ENCODE measurements around the gene CTBP2. TPM values are rescaled to one million over a fixed set of nuclear protein-coding genes. Genes with fewer than 3 reads are reported as not detected.

CTBP2 gene
- total and polyA plus RNA-seq, 10 of the 15 experiments (the other 5 are each of a cell fraction or from before 2014, with no cell fraction given), result 0.02 to 0.72 (median 0.06) TPM; not detected in 2

DNA sequence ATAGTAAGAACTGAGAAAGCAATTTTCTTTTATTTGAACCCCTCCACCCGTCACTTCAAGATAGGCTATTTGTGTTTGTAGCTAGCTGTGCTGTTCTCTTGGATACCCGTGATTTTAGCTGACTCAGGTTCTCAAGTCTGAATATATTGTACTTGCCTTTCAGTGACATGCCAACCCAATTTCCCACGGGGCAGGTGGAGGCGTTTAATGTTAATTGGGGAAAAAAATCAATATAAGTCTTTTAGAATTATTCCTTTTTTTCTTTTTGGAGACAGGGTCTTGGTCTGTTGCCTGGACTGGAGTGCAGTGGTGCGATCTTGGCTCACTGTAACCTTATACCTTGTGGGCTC is 182.0 kb downstream of the CTBP2 start:
- H3K27ac ChIP-seq (ENCODE audit: control insufficient read depth, insufficient read depth), result no peak overlapping the region
- no peaks in the 10 kb centered on the region for H3K79me2 ChIP-seq (ENCODE audit: control insufficient read depth, insufficient read depth, low read length)
- TF ChIP-seq PML (IDR thresholded peaks at IDR 0.05; ENCODE audit: low read length) (no peak), CHD1 (IDR thresholded peaks at IDR 0.05; ENCODE audit: low read depth, low read length) (no peak), MYB (IDR thresholded peaks at IDR 0.05; ENCODE audit: borderline replicate concordance, low read depth, low read length) (no peak), NFYA (IDR thresholded peaks at IDR 0.05; ENCODE audit: borderline replicate concordance, low read depth, low read length) (no peak), ATF7 (IDR thresholded peaks at IDR 0.05; ENCODE audit: low read depth) (no peak), STAT3 (IDR thresholded peaks at IDR 0.05; ENCODE audit: low read depth, low read length) (no peak), SRF (IDR thresholded peaks at IDR 0.05; ENCODE audit: low read depth in 2 of 2, low read length in 2 of 2) (no peak), TBL1XR1 (IDR thresholded peaks at IDR 0.05; ENCODE audit: low read depth, low read length) (no peak), SIX5 (IDR thresholded peaks at IDR 0.05; ENCODE audit: low read depth, low read length, severe bottlenecking) (no peak)
- TF ChIP-seq, protein P1, sequence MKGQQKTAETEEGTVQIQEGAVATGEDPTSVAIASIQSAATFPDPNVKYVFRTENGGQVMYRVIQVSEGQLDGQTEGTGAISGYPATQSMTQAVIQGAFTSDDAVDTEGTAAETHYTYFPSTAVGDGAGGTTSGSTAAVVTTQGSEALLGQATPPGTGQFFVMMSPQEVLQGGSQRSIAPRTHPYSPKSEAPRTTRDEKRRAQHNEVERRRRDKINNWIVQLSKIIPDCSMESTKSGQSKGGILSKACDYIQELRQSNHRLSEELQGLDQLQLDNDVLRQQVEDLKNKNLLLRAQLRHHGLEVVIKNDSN (IDR thresholded peaks at IDR 0.05; ENCODE audit: borderline replicate concordance, extremely low read length, insufficient read depth, low read depth, low read length), result no peak
- TF ChIP-seq, protein P2, sequence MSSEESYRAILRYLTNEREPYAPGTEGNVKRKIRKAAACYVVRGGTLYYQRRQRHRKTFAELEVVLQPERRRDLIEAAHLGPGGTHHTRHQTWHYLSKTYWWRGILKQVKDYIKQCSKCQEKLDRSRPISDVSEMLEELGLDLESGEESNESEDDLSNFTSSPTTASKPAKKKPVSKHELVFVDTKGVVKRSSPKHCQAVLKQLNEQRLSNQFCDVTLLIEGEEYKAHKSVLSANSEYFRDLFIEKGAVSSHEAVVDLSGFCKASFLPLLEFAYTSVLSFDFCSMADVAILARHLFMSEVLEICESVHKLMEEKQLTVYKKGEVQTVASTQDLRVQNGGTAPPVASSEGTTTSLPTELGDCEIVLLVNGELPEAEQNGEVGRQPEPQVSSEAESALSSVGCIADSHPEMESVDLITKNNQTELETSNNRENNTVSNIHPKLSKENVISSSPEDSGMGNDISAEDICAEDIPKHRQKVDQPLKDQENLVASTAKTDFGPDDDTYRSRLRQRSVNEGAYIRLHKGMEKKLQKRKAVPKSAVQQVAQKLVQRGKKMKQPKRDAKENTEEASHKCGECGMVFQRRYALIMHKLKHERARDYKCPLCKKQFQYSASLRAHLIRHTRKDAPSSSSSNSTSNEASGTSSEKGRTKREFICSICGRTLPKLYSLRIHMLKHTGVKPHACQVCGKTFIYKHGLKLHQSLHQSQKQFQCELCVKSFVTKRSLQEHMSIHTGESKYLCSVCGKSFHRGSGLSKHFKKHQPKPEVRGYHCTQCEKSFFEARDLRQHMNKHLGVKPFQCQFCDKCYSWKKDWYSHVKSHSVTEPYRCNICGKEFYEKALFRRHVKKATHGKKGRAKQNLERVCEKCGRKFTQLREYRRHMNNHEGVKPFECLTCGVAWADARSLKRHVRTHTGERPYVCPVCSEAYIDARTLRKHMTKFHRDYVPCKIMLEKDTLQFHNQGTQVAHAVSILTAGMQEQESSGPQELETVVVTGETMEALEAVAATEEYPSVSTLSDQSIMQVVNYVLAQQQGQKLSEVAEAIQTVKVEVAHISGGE (CRISPR knock-in tag; IDR thresholded peaks at IDR 0.05), result no peak
- TF ChIP-seq, protein P3, sequence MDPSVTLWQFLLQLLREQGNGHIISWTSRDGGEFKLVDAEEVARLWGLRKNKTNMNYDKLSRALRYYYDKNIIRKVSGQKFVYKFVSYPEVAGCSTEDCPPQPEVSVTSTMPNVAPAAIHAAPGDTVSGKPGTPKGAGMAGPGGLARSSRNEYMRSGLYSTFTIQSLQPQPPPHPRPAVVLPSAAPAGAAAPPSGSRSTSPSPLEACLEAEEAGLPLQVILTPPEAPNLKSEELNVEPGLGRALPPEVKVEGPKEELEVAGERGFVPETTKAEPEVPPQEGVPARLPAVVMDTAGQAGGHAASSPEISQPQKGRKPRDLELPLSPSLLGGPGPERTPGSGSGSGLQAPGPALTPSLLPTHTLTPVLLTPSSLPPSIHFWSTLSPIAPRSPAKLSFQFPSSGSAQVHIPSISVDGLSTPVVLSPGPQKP (IDR thresholded peaks at IDR 0.05; ENCODE audit: low read depth, low read length), result no peak
- BruUV-seq (replicated peaks), result no TSS peak
- RAD21 ChIA-PET (ENCODE audit: unreplicated experiment), result no interaction called here
- H2AFZ ChIP-seq (ENCODE audit: control insufficient read depth, low read depth, low read length), result no peak overlapping the region
- in situ Hi-C loops (cut with MboI) (no loop called here), intact Hi-C loops (cut with micrococcal nuclease; ENCODE audit: unreplicated experiment) (no loop called here)
- H4K20me1 ChIP-seq (ENCODE audit: control insufficient read depth, insufficient read depth), result peaks cover 3% of the 10 kb centered on the region; the same call in 1 of the 2 replicates
- POLR2A ChIA-PET, result no interaction called here
- WGBS (ENCODE audit: insufficient coverage, insufficient replicate concordance, low lambda C conversion rate, missing lambda C conversion rate), result 97% methylated on average over 5 of the region's 5 CpGs
- peaks cover 12 to 16% of the 10 kb centered on the region in 2 experiments for H3K36me3 ChIP-seq (ENCODE audit: control insufficient read depth in 2 of 2, insufficient read depth in 2 of 2, low read length in 1 of 2)
- no peaks in the 10 kb centered on the region for H3K9me3 ChIP-seq (replicated peaks; ENCODE audit: control insufficient read depth, insufficient read depth, low read length)
- DNase-seq (ENCODE audit: low read depth, low spot score) (no peak), ATAC-seq (no peak), FAIRE-seq (no peak)
- no peak overlapping the region for H3K4me2 ChIP-seq (ENCODE audit: control insufficient read depth, insufficient read depth)
- peaks cover 4% of the 10 kb centered on the region; the same call in 1 of the 2 replicates for H3K4me1 ChIP-seq (ENCODE audit: control insufficient read depth, insufficient read depth, low read length)
- no peak overlapping the region for H3K9ac ChIP-seq (ENCODE audit: control insufficient read depth, insufficient read depth, low read length)
- CTCF ChIA-PET, result interaction anchor here (2.2 kb wide), 1 partner anchor 14 kb away, joined by 7 read pairs; no protein-coding TSS in a partner anchor
- H3K27me3 ChIP-seq (replicated peaks in 1 of 2; ENCODE audit: control insufficient read depth in 2 of 2, insufficient read depth in 2 of 2, low read length in 1 of 2), result no peaks in the 10 kb centered on the region
- SMC1A ChIA-PET (ENCODE audit: uncharacterized antibody, unreplicated experiment), result interaction anchor here (0.9 to 1.6 kb wide), 2 partner anchors 8 to 14 kb away, joined by 3 to 6 read pairs; no protein-coding TSS in a partner anchor
- H3K4me3 ChIP-seq, result no peak overlapping the region

Measured in GM12878 (cell line).